IPS DF 4.7 (cell line): ENCODE results near the gene GPR39.

Source experiments
- DNase-seq: peaks from one replicate; pipeline ENCODE4 v3.0.0-alpha.2; 2013; ENCODE audit warnings: low spot score; ENCODE audit errors: extremely low read depth

Gene GPR39

GRCh38 chr2:132442278-132442677 is 25.7 kb downstream of the GPR39 start:
- no peak for DNase-seq

DNA sequence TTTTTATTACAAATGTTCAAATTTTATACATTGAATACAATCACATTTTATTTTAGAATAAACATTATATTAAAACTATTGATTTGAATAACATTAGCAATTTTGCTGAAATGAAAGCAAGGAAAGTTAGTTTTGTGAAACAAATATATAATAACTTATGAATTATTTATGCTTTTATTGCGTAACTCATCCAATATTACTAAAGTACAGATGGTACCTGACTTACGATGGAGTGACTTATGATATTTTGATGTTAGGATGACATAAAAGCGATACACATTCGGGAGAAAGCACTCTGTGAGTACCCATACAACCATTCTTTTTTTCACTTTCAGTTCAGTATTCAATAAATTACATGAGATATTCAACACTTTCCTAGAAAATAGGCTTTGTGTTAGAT is 26.5 kb downstream of the GPR39 start:
- no peak for DNase-seq

- no peak for DNase-seq
Observed at GRCh38 chr2:132446444-132446843, 29.8 kb downstream of the GPR39 start.

DNA sequence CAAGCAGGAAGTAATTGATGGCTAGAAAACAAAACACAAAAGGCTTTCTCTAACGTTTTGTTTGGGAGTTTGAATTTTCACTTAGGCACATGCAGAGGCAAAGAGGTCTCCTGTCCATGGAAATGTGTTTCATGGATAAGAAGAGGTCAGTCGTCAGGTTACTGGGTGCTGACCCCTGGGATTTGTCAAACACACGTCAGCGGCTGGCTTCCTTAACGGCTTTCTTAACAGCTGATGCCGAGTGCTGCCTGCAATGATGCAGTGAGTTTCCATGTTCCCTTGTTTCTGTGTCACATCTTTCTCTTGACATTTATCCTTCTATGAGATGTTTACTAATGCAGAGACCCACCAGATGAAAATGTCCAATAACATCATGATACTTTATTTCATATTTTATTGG is 31.7 kb downstream of the GPR39 start:
- DNase-seq = no peak

DNA sequence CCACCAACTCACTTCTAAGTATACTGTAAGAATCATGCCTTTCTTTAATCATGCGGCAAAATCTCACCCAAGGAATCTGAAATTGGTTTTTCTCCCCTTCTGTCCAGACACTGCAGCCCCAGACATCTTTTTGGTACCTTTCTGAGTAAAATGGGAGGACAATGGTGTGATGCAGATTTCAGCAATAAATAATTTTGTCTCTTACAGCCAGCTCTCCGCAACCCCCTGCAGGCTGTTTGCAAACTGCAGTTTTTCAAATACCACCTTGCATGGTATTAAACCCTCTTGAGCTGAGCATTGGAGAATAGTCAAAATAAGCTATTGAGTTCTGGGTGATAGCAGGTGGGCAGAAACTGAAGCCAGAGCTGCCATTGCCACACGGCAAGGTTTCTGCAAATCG is 32.2 kb downstream of the GPR39 start:
- no peak for DNase-seq

DNA sequence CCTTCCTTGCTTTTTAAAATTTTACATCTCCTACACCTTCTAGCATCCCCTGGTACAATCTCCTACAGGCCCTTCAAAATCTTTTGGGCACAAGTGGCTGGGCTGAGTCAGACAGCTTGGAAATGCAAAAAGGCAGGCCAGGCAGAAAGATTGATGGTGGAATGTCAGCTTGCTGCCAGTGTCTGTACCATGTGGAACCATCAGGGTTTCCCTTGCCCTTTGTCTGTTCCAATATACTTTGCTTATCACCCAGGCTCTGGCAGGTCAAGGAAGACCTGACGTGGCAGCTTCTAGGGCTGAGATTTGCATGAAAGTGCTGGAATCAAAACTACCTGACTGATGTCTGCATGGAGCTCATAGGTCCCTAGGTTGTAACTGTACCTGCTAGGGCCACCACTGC is 33.3 kb downstream of the GPR39 start:
- no peak for DNase-seq

GRCh38 chr2:132460781-132461180 is 44.2 kb downstream of the GPR39 start:
- no peak for DNase-seq

GRCh38 chr2:132462236-132462635 is 45.6 kb downstream of the GPR39 start:
- no peak for DNase-seq

GRCh38 chr2:132463719-132464118 is 47.1 kb downstream of the GPR39 start:
- DNase-seq = no peak

DNA sequence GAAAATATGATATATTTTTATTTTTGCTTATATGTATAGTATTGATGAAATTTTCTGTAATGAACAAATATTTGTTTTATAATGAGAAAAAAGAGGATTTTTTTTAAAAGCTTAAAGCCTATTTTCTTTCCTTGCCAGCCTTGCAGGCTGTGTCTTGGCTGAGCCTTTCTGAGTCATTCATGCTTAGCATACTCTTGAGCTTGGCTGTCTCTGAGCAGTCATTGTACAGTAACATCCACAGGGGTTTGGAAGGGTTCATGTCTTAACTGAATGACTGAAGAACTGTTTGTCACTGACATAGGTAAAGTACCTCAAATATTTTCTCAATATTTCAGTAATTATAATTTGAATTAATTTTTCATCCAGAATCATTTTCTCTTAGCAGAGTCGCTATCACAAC is 49.3 kb downstream of the GPR39 start:
- DNase-seq = no peak

GRCh38 chr2:132466428-132467028 is 49.9 kb downstream of the GPR39 start:
- DNase-seq = no peak

- DNase-seq = no peak
Observed at GRCh38 chr2:132468821-132469675, 52.4 kb downstream of the GPR39 start.

DNA sequence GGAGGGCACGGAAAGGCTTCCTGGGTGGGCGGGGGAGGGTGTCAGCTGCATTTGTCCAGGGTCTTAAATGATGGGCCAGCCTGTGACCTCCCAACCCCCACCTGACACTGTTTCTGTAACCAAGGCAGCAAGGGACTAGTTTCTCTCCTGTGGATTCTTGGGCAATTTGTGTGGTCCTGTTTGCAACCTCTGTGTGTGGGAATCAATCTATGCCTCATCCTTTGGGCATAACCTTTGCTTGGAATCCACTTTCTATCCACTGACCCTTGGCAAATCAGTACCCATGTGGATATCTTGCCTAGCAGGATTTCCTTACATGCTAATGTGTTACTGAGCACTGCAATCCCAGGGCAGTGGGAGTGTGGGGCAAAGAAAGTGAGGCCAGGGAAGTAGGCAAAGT is 54.1 kb downstream of the GPR39 start:
- no peak for DNase-seq

GRCh38 chr2:132473174-132473883 is 56.7 kb downstream of the GPR39 start:
- DNase-seq = no peak

- no peak for DNase-seq
Observed at GRCh38 chr2:132475615-132476014, 59.0 kb downstream of the GPR39 start.

GRCh38 chr2:132477436-132477835 is 60.8 kb downstream of the GPR39 start:
- DNase-seq = no peak

- DNase-seq = no peak
Observed at GRCh38 chr2:132477962-132478361, 61.4 kb downstream of the GPR39 start.

- DNase-seq = no peak
Observed at GRCh38 chr2:132478461-132479105, 62.0 kb downstream of the GPR39 start.

- DNase-seq = no peak
Observed at GRCh38 chr2:132479155-132479554, 62.5 kb downstream of the GPR39 start.

DNA sequence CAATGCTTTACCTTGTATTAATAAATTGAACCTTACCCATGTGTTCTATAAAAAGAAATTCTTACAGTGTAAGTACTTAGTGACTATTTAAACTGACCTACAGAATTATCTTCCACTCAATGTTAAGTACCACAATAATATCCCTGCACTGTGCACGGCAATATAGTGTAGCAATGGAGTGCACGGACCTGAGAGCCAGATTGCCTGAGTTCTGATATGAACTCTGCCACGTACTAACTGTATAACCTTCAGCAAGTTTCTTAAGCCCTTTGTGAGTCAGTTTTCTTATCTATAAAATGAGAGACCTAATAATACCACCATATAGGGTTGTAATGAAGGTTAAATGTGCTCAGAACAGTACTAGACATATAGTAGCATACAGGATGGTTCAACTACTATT is 66.2 kb downstream of the GPR39 start:
- no peak for DNase-seq

DNA sequence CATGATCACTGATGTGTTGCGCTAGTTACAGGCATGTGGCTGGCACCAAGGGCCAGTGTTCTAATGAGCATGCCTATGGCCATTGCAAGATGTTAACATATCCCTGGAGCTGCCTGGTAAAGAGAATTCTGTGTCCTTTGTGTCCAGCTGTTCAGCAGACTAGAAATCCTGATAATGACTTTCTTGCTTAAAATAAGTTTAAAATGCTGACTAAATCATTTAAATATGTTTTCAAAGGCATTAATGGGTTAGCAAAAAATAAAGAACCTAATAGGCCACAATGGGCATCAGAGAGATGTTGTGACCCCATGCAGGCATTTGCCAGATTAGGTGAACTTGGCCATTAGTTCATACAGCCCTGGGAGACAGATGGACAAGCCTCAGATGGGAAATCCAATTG is 67.5 kb downstream of the GPR39 start:
- DNase-seq = no peak

GRCh38 chr2:132488491-132488890 is 71.9 kb downstream of the GPR39 start:
- DNase-seq = no peak
